DOHH2 (cell line): ENCODE data around the gene HIPK2.

Source experiments
- H3F3A ChIP-seq: fragments of 200-600 bp; sonication (generic), shearing (Covaris generic); 2 replicates; pipeline ENCODE4 v1.6.0; 2016; ENCODE audit warnings: antibody characterized with exemption, mild to moderate bottlenecking; ENCODE audit not compliant: control insufficient read depth, insufficient read depth
- H3K27ac ChIP-seq: fragments of 200-600 bp; sonication (generic); 2 replicates; pipeline ENCODE4 v1.5.1; 2014; ENCODE audit warnings: low read depth, mild to moderate bottlenecking, low read length, moderate library complexity
- H3K27me3 ChIP-seq: fragments of 200-600 bp; sonication (generic); 2 replicates; pipeline ENCODE4 v1.6.1; 2014; ENCODE audit warnings: mild to moderate bottlenecking, low read length, mixed read lengths; ENCODE audit not compliant: control insufficient read depth
- H3K36me3 ChIP-seq: fragments of 200-600 bp; sonication (generic); 2 replicates; pipeline ENCODE4 v1.6.1; 2014; ENCODE audit warnings: mild to moderate bottlenecking, low read length, moderate library complexity, mixed read lengths; ENCODE audit not compliant: control insufficient read depth
- H3K4me1 ChIP-seq: fragments of 200-600 bp; sonication (generic); 2 replicates; pipeline ENCODE4 v1.6.1; 2014; ENCODE audit warnings: mild to moderate bottlenecking, low read length, mixed read lengths; ENCODE audit not compliant: control insufficient read depth
- H3K4me2 ChIP-seq: fragments of 200-600 bp; sonication (generic); 2 replicates; pipeline ENCODE4 v1.6.0; 2014; ENCODE audit warnings: mild to moderate bottlenecking, low read length, moderate library complexity
- H3K4me3 ChIP-seq: fragments of 200-600 bp; sonication (generic); 2 replicates; pipeline ENCODE4 v1.5.1; 2014; ENCODE audit warnings: mild to moderate bottlenecking, low read length, mixed read lengths
- H3K79me2 ChIP-seq: fragments of 200-600 bp; sonication (generic); 2 replicates; pipeline ENCODE4 v1.6.1; 2014; ENCODE audit warnings: mild to moderate bottlenecking, low read length, mixed read lengths; ENCODE audit not compliant: control insufficient read depth
- H3K9me2 ChIP-seq: fragments of 200-600 bp; sonication (generic); replicated peaks from 2 replicates; pipeline ENCODE4 v1.6.1; 2014; ENCODE audit warnings: mild to moderate bottlenecking, low read length, mixed read lengths; ENCODE audit not compliant: control insufficient read depth
- H3K9me3 ChIP-seq: fragments of 200-600 bp; sonication (generic); 2 replicates; pipeline ENCODE4 v1.6.1; 2014; ENCODE audit warnings: antibody characterized with exemption, low read length, mixed read lengths; ENCODE audit not compliant: control insufficient read depth, insufficient read depth
- H4K20me1 ChIP-seq: fragments of 200-600 bp; sonication (generic); 2 replicates; pipeline ENCODE4 v1.6.0; 2014; ENCODE audit warnings: low read depth, mild to moderate bottlenecking, antibody characterized with exemption, low read length, moderate library complexity; ENCODE audit not compliant: control insufficient read depth, insufficient read depth
- EZH2phosphoT487 ChIP-seq: fragments of 200-600 bp; sonication (generic); IDR thresholded peaks from 2 replicates; pipeline ENCODE4 v1.6.1; 2017; ENCODE audit warnings: borderline replicate concordance, mild to moderate bottlenecking, antibody characterized with exemption, low read length, moderate library complexity, mixed read lengths
- TF ChIP-seq, protein P1 (sequence below): fragments of 200-600 bp; sonication (generic); IDR thresholded peaks from one replicate; pipeline ENCODE4 v1.5.1; 2014; ENCODE audit warnings: antibody characterized with exemption, mild to moderate bottlenecking, low read depth, low read length; ENCODE audit not compliant: poor library complexity, severe bottlenecking

The HIPK2 gene

DNA sequence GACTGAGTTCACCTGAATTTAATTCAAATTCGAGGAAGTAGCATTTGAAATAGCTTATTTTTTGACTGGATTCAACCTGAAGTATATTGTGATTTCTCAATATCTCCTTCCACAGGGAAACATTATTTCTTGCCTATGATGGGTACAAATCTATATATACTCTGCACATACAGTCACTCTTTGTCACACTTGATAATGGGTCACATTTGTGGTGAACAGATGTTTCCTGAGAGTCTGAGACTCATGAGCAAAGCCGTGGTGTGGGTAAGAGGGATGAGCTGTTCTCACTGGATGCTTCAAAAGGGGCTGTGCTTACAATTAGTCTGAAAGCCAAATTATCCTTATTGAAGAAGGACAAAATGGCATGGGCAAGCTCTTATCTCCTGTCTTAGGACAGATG lies 33.3 kb upstream of the HIPK2 start:
- H3K4me2 ChIP-seq, result no peak overlapping the region

DNA sequence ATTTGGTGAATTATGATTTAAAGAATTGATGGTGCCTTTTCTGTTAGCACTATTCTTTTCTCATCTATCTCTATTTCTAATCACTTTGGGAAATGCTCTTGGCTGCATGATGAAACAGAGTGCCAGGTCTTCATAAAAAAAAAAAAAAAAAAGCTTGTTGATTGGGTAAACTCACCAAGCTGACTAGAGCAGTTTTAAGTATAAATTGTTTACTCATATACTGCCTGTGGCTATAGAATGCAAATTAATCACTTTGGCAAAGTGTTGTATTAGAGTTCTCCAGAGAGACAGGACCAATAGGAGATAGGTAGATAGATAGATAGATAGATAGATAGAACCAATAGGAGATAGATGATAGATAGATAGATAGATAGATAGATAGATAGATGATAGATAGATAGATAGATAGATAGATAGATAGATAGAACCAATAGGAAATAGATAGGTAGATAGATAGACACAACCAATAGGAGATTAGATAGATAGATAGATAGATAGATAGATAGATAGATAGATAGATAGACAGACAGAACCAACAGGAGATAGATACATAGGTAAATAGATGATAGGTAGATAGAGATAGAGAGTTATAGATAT lies 31.1 kb upstream of the HIPK2 start:
- no peak overlapping the region for H3K27ac ChIP-seq
- no peaks in the 10 kb centered on the region for H3K9me2 ChIP-seq
- H3K4me1 ChIP-seq, result no peaks in the 10 kb centered on the region
- peaks cover 9% of the 10 kb centered on the region; the same call in 1 of the 2 replicates for H3K27me3 ChIP-seq
- peaks cover 4% of the 10 kb centered on the region; the same call in 1 of the 2 replicates for H3K9me3 ChIP-seq
- no peaks in the 10 kb centered on the region for H3K36me3 ChIP-seq
- no peaks in the 10 kb centered on the region for H3K79me2 ChIP-seq
- TF ChIP-seq EZH2phosphoT487, result no peak
- TF ChIP-seq, protein P1, sequence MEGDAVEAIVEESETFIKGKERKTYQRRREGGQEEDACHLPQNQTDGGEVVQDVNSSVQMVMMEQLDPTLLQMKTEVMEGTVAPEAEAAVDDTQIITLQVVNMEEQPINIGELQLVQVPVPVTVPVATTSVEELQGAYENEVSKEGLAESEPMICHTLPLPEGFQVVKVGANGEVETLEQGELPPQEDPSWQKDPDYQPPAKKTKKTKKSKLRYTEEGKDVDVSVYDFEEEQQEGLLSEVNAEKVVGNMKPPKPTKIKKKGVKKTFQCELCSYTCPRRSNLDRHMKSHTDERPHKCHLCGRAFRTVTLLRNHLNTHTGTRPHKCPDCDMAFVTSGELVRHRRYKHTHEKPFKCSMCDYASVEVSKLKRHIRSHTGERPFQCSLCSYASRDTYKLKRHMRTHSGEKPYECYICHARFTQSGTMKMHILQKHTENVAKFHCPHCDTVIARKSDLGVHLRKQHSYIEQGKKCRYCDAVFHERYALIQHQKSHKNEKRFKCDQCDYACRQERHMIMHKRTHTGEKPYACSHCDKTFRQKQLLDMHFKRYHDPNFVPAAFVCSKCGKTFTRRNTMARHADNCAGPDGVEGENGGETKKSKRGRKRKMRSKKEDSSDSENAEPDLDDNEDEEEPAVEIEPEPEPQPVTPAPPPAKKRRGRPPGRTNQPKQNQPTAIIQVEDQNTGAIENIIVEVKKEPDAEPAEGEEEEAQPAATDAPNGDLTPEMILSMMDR, result no peak
- H3F3A ChIP-seq, result no peaks in the 10 kb centered on the region
- no peak overlapping the region for H3K4me3 ChIP-seq
- H3K4me2 ChIP-seq, result no peak overlapping the region
- no peaks in the 10 kb centered on the region for H4K20me1 ChIP-seq

More for the DNA sequence above, 33.3 kb upstream of the HIPK2 start:
- H3F3A ChIP-seq, result no peaks in the 10 kb centered on the region
- H3K4me3 ChIP-seq, result no peak overlapping the region
- peaks cover 9% of the 10 kb centered on the region; the same call in 1 of the 2 replicates for H3K27me3 ChIP-seq
- no peaks in the 10 kb centered on the region for H3K79me2 ChIP-seq
- no peaks in the 10 kb centered on the region for H3K9me2 ChIP-seq
- no peaks in the 10 kb centered on the region for H3K36me3 ChIP-seq
- no peak overlapping the region for H3K27ac ChIP-seq
- H3K9me3 ChIP-seq, result no peaks in the 10 kb centered on the region
- H4K20me1 ChIP-seq, result no peaks in the 10 kb centered on the region
- no peaks in the 10 kb centered on the region for H3K4me1 ChIP-seq
- TF ChIP-seq EZH2phosphoT487, result no peak
- TF ChIP-seq, protein P1, result no peak

DNA sequence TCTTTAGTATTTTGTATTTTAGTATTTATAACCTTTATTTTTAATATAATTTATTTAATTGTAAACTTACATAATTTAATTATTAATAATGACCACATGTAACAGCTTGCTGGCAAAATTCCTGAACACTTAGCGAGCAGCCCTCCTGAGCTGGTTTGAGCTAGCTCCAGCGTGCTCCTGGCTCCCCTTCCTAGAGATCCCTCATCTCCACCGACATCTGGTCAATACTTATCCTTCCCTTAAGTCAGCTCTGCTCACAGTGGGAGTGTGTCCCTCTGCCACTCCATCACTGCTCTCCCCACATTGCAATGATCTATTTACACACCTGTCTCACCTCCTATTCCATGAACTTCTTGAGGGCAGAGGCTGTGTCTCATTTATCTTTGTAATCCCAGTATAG lies 30.6 kb upstream of the HIPK2 start:
- no peak overlapping the region for H3K27ac ChIP-seq
- H3K79me2 ChIP-seq, result no peaks in the 10 kb centered on the region
- H3K4me3 ChIP-seq, result no peak overlapping the region
- no peak overlapping the region for H3K4me2 ChIP-seq
- no peaks in the 10 kb centered on the region for H4K20me1 ChIP-seq
- H3F3A ChIP-seq, result no peaks in the 10 kb centered on the region
- H3K4me1 ChIP-seq, result no peaks in the 10 kb centered on the region
- TF ChIP-seq, protein P1, result no peak
- TF ChIP-seq EZH2phosphoT487, result no peak
- H3K9me3 ChIP-seq, result peaks cover 9% of the 10 kb centered on the region
- H3K27me3 ChIP-seq, result peaks cover 9% of the 10 kb centered on the region; the same call in 1 of the 2 replicates
- no peaks in the 10 kb centered on the region for H3K36me3 ChIP-seq
- H3K9me2 ChIP-seq, result no peaks in the 10 kb centered on the region
